Neural crest cell (in vitro differentiated cells): ENCODE measurements around the gene SETBP1. TPM values are rescaled to one million over a fixed set of nuclear protein-coding genes. Genes with fewer than 3 reads are reported as not detected.

ENCODE experiments used
- DNase-seq: peaks from one replicate; pipeline ENCODE4 v3.0.0; 2021; ENCODE audit warnings: low read depth, mixed read lengths, low spot score
- H3K27ac Mint-ChIP-seq: one replicate; pipeline ENCODE4 v1.8.0; 2021; ENCODE audit warnings: mild to moderate bottlenecking, mixed read lengths; ENCODE audit not compliant: unreplicated experiment
- H3K27me3 Mint-ChIP-seq: 2 replicates; pipeline ENCODE4 v1.8.0; 2021; ENCODE audit warnings: low read depth, mild to moderate bottlenecking, mixed read lengths
- H3K36me3 Mint-ChIP-seq: 2 replicates; pipeline ENCODE4 v1.8.0; 2021; ENCODE audit warnings: low read depth, mild to moderate bottlenecking, mixed read lengths
- H3K4me1 Mint-ChIP-seq: 2 replicates; pipeline ENCODE4 v1.8.0; 2021; ENCODE audit warnings: mixed read lengths
- H3K4me3 Mint-ChIP-seq: one replicate; pipeline ENCODE4 v1.8.0; 2021; ENCODE audit warnings: mild to moderate bottlenecking, mixed read lengths
- H3K9me3 Mint-ChIP-seq: 2 replicates; pipeline ENCODE4 v1.8.0; 2021; ENCODE audit warnings: mixed read lengths
- total RNA-seq: library from RNA; stranded (reverse); gene quantifications from 2 replicates; pipeline ENCODE4 v1.2.1, GENCODE V29; 2021
- TF ChIP-seq, protein P1 (sequence below): fragments of 200-600 bp; sonication (generic); conservative IDR thresholded peaks from 2 replicates; pipeline ENCODE4 v1.5.0; 2021; ENCODE audit warnings: antibody characterized with exemption, mild to moderate bottlenecking

Gene SETBP1
- total RNA-seq, 1 donor from 2014 or later, result 38.9 TPM

DNA sequence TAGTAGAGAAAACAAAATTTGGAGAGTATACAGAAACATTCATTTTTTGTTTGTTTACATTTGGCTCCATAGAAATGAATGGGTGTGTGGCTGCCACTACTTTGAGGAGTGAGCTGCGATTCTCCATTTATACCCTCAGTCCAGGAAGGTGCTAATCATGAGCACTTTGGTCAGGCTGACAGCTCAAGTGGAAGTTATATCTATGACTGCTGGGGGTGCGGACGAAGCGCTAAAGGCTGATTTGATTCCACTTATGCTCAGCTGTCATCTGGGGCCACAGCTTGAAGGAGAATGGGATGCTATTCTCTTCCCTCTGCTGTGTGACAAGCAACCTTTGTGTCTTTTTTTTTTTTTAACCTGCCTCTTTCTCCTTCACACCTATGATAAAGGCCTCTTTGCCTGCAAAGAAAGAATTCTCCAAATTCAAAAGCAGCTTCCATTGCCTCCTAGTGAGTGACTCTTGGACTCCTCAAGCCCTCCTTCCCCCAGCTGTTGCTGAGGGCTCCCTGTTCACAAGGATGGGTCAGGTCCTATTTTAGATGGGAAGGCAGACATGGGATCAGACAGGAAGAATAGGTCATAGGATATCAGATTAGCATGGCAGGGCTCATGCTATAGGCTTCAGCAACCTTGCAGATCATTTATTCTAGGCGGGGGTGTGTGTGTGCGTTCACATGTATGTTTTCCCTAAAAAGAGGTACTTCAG is 201.6 kb downstream of the SETBP1 start:
- Mint-ChIP-seq H3K27me3 (no peaks in the 10 kb centered on the region), H3K9me3 (peaks cover 9% of the 10 kb centered on the region), H3K4me3 (no peak overlapping the region), H3K4me1 (peaks cover 14% of the 10 kb centered on the region), H3K36me3 (peaks cover 14% of the 10 kb centered on the region), H3K27ac (no peak overlapping the region)
- DNase-seq, result no peak
- TF ChIP-seq, protein P1, sequence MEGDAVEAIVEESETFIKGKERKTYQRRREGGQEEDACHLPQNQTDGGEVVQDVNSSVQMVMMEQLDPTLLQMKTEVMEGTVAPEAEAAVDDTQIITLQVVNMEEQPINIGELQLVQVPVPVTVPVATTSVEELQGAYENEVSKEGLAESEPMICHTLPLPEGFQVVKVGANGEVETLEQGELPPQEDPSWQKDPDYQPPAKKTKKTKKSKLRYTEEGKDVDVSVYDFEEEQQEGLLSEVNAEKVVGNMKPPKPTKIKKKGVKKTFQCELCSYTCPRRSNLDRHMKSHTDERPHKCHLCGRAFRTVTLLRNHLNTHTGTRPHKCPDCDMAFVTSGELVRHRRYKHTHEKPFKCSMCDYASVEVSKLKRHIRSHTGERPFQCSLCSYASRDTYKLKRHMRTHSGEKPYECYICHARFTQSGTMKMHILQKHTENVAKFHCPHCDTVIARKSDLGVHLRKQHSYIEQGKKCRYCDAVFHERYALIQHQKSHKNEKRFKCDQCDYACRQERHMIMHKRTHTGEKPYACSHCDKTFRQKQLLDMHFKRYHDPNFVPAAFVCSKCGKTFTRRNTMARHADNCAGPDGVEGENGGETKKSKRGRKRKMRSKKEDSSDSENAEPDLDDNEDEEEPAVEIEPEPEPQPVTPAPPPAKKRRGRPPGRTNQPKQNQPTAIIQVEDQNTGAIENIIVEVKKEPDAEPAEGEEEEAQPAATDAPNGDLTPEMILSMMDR, result no peak

DNA sequence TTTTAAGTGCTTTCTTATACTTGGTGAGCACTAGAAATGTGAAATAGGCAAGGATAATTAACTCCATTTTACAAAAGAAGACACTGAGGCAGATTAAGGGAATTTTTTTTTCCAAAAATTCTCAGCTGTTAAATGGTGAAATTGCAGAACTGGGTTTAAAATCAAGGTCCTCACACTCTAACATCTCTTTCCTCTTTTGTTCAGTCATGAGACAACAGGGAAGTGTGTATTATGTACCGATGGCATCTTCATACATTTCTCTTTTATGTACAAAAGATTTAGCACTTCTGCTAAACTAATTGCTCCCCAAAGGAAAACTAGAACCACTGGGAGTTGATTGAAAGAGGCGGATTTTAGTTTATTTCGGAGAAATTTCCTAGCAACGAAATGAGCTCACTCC is 203.0 kb downstream of the SETBP1 start:
- DNase-seq, result no peak
- Mint-ChIP-seq H3K36me3 (peaks cover 11% of the 10 kb centered on the region), H3K9me3 (peaks cover 9% of the 10 kb centered on the region), H3K4me3 (no peak overlapping the region), H3K4me1 (peaks cover 19% of the 10 kb centered on the region), H3K27ac (no peak overlapping the region), H3K27me3 (no peaks in the 10 kb centered on the region)
- TF ChIP-seq, protein P1, result no peak

DNA sequence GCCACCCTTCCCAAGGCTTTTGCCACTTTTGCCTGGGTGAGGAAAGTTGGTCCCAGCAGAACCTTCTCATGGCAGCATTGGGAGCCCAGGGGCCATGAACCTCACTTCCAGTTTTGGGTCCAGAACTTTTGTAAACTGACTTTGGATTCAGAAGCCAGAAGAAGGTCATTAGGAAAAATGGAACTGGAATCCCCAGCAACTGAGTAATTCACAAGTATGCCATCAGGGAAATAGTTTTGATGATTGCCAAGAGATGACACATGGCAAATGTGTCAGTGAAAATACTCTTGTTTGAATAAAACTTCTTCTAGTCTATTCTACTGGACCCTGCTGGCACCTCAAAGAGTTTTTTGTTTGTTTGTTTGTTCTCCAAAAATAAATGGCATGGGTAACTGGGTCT is 203.7 kb downstream of the SETBP1 start:
- H3K4me3 Mint-ChIP-seq, result no peak overlapping the region
- no peak for DNase-seq
- H3K4me1 Mint-ChIP-seq, result peaks cover 19% of the 10 kb centered on the region
- TF ChIP-seq, protein P1, result no peak
- H3K27me3 Mint-ChIP-seq, result no peaks in the 10 kb centered on the region
- peaks cover 12% of the 10 kb centered on the region for H3K36me3 Mint-ChIP-seq
- no peak overlapping the region for H3K27ac Mint-ChIP-seq
- peaks cover 8% of the 10 kb centered on the region for H3K9me3 Mint-ChIP-seq

DNA sequence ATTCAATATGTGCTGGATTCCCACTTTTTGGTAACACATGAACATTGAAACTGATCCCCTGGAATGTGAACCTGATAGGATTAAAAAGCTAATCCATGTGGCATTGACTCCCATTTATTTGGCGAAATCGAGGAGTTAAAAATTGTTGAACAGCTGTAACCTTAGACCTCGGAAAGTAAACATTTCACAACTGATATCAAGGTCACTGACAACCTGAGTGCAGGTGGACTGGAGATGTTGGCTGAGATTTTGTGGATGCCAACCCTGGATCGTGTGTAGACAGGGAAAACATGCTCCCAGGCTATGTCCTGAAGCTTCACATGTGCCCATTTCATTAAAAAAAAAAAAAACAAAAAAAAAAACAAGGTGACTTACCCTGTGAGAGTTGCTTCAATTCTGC is 204.8 kb downstream of the SETBP1 start:
- peaks cover 4% of the 10 kb centered on the region for H3K9me3 Mint-ChIP-seq
- H3K4me3 Mint-ChIP-seq, result no peak overlapping the region
- H3K36me3 Mint-ChIP-seq, result peaks cover 6% of the 10 kb centered on the region
- H3K27me3 Mint-ChIP-seq, result no peaks in the 10 kb centered on the region
- no peak for DNase-seq
- TF ChIP-seq, protein P1, result no peak
- peaks cover 15% of the 10 kb centered on the region for H3K4me1 Mint-ChIP-seq
- H3K27ac Mint-ChIP-seq, result no peak overlapping the region

DNA sequence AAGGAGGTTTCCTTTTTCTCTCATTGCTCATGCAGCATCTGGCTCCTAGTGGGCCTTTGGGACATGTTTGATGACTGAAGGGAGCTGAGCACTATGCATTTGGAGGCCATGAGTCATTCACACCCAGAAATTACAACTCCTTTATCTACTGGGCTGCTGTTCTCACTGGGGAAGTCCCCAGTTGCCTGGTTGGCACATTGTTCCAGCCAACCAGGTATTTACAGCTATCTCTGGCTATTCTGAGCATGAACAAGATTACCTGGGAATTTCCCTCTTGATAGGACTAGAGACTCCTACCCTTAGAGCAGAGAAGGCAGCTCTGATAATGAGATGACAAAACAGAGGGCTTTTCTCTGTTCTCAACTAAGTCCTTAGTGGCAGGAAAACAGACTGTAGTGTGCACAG is 206.5 kb downstream of the SETBP1 start:
- Mint-ChIP-seq H3K4me1 (peaks cover 5% of the 10 kb centered on the region), H3K27me3 (no peaks in the 10 kb centered on the region), H3K36me3 (peaks cover 20% of the 10 kb centered on the region), H3K9me3 (peaks cover 11% of the 10 kb centered on the region), H3K4me3 (no peak overlapping the region), H3K27ac (peak overlapping the region; percentile 15)
- no peak for DNase-seq
- TF ChIP-seq, protein P1, result no peak
